Mammary epithelial cell (primary cell): Measurements from ENCODE around the gene RPTOR.

Experiments
- CTCF ChIP-seq, 2 donors: IDR thresholded peaks in 1 of 2; conservative IDR thresholded peaks in 1 of 2; 2 replicates each; pipeline ENCODE4 v1.5.1; 2011 to 2012; ENCODE audit warnings: inconsistent platforms in 2 of 2, low read length in 2 of 2, mild to moderate bottlenecking in 2 of 2, control low read depth in 1 of 2, low read depth in 1 of 2; ENCODE audit not compliant: insufficient read depth in 1 of 2; ENCODE audit errors: extremely low read depth in 1 of 2
- EZH2 ChIP-seq: IDR thresholded peaks from 2 replicates; pipeline ENCODE4 v1.6.1; 2012; ENCODE audit warnings: low read length, inconsistent platforms, borderline replicate concordance

- TF ChIP-seq CTCF (conservative IDR thresholded peaks at IDR 0.05 in 1 of 2, IDR thresholded peaks at IDR 0.05 in 1 of 2; ENCODE audit: extremely low read depth in 1 of 2, insufficient read depth in 1 of 2, low read depth in 1 of 2, low read length in 2 of 2): no peak
- TF ChIP-seq EZH2: no peak
These were observed 292.4 kb downstream of the RPTOR start for GRCh38 chr17:80836971-80837481.
